GM21786 (cell line): Measurements from ENCODE around the gene ADGRL1.
"Not testable (repeated sequence)": the region's sequence is repeated elsewhere in the genome, so short reads cannot be mapped to it uniquely, and the experiment has no call there.

ENCODE experiments used
- ATAC-seq: cut with Tn5 transposase; IDR thresholded peaks from one replicate; pipeline ENCODE4 v1.9.1; 2021; ENCODE audit not compliant: unreplicated experiment

Gene ADGRL1

DNA sequence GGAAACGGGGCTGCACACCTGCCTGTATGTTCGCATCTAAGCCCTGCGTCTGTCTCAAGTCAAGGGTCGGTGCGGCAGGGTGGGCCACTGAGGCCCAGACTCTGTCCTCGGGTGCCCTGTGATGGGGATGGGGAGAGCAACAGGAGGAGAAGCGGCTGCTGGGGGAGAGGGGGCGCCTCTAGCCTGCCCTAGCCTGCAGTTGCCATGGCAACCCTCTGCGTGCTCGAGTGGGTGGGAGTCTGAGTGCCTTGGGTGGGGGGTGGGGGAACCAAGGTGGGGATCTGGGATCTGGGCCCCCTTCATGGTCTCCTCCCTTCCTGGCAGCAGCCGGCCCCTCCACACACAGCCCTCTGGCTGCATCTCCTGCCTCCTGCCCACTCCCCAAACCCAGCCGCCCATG lies 10.8 kb downstream of the ADGRL1 start:
- not testable (repeated sequence) for ATAC-seq

DNA sequence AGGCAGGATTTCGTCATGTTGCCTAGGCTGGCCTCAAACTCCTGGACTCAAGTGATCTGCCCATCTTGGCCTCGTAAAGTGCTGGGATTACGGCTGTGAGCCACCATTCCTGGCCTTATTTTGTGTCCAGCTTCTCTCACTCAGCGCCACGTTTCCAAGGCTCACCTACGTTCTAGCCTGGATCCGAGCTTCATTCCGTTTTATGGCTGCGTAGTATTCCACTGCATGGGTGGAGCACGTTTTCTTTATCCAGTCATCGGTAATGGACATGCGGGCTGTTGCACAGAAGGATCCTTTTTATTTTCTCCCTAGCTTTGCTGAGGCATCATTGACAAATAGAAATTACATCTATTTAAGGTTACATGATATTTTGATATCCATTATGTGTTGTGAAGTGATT lies 16.6 kb downstream of the ADGRL1 start:
- ATAC-seq = no peak

DNA sequence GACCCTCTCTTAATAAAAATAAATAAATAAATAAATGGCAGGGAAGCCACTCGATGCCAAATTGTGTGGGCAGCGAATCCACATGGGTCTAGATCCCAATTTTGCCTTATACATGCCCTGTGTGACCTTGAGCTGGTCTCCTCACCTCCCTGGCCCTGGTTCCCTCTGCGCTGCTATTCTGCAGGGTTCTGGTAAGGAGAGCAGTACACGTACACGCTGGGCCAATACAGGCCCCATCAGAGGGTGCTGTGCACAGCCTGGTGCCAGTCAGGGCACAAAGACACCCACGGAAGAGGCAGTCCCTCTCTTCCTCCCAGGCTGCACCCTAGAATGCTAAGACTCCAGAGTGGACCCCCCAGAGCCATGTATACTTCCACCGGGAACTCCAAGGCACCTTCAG lies 17.9 kb downstream of the ADGRL1 start:
- ATAC-seq = not testable (repeated sequence)

DNA sequence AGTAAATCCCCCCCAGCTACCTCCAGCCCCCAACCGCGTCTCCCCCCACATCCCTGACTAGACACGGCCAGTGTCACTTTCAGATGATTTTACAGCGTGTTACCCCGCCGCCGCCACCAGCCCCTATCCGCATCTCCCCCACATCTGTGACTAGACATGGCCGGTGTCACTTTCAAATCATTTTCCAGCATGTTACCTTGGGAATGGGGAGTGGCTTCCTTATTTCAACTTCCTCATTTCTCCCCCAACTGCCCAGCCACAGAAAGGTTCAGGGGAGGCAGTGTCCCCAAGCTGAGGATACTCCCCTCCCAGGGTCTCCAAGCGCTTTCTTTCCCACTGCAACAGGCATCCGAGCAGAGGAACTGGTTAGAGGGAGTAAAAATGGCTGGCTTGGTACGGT lies 18.4 kb downstream of the ADGRL1 start:
- ATAC-seq = no peak

GRCh38 chr19:14186684-14187083 lies 19.3 kb downstream of the ADGRL1 start:
- ATAC-seq = not testable (repeated sequence)

DNA sequence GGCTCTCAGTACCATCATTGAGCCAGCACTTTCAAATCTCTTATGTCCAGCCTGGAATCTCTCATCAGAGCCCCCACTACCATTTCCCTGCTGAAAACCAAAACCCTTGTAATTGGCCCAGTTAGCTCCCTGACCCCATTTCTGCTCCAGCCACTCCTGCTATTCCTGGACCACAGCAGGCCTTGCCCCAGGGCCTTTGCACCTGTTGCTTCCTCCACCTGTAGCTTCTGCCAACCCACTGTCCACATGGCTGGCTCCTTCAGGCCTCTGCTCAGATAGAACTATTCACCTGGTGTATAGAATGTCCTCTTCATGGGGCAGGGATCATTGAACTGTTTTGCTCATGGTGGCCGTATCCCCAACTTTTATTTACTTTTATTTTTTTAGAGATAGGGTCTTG lies 20.3 kb downstream of the ADGRL1 start:
- ATAC-seq = not testable (repeated sequence)

- ATAC-seq = no peak
Observed at GRCh38 chr19:14185158-14185557, 20.8 kb downstream of the ADGRL1 start.

DNA sequence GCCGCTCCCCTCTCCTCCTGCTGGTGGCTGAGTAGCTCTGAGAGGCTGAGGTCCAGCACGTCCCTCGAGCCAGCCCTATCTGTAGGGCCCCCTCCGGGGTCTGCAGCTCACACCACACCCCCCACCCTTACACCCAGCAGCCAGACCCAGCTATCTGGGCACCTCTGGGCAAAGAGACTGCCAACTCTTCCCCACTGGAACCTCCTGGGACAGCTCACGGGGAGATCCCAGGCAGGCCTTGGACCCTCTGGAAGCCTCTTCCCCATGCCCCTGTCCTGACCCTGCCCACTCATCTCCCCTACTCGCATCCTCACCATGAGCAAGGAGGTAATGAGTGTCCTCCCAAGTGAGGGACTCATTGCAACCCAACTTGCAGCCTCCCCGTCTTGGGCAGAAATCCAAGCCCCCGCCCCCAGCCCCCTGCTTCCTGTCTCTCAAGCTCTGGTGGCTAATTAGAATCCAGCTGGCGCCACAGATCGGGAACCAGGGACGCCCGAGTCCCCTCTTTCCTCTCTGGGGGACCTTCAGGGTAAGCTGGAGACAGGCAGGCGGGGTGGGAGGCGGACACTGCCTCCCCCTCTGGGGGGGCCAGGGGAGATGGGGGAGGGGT lies 22.1 kb downstream of the ADGRL1 start:
- no peak for ATAC-seq

DNA sequence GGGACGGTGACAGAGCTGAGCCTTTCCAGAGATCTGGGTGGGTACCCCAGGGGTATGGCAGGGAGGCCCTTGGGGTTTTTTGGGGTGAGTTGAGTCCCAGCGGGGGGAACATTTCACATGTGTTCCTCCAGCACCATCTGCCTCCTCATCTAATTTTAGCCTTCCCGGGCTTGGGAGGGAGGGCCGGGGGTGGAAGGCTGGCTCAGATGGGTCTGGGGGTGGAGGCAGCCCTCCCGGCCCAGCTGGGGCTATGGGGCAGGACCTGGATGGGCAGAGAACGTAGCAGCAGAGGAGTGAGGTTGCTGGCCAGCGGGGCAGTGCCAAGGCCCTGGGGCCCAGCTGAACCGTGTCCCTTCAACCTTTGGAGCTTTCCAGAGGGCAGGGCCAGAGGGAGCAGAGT lies 23.5 kb downstream of the ADGRL1 start:
- ATAC-seq = no peak

DNA sequence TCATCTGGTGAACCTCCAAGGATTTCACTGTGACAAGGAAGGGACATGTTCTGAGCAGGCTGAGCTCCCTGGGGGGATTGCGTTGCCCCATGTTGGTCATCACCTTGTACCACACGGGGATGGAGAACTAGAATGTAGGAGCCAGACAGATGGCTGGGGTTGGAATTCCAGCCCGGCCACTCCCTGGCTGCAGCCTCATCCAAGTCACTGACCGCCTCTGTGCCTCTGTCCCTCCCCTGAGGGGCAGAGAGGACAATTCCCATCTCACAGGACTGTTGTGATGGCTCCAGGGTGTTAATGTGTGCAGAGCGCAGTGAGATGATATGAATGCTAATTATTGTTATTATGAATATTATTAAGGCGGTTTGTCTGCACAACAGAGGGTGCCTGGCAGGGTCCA lies 24.1 kb downstream of the ADGRL1 start:
- ATAC-seq = no peak

DNA sequence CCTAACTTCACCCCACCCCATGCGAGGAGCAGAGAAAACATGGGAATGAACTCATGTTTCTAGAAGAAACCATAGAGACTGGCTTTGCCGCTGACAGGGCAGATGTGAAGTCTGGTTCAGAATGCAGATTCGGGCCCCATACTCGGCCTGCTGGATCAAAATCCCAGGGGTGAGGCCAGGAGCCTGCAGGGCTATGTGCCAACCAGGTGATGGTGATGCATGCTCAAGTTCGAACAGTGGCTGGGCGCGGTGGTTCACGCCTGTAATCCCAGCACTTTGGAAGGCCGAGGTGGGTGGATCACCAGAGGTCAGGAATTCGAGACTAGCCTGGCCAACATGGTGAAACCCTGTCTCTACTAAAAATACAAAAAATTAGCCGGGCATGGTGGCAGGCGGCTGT lies 24.8 kb downstream of the ADGRL1 start:
- not testable (repeated sequence) for ATAC-seq

- no peak for ATAC-seq
Observed at GRCh38 chr19:14177496-14178074, 28.4 kb downstream of the ADGRL1 start.

GRCh38 chr19:14175351-14175792 lies 30.6 kb downstream of the ADGRL1 start:
- no peak for ATAC-seq

GRCh38 chr19:14174883-14175282 lies 31.1 kb downstream of the ADGRL1 start:
- no peak for ATAC-seq

DNA sequence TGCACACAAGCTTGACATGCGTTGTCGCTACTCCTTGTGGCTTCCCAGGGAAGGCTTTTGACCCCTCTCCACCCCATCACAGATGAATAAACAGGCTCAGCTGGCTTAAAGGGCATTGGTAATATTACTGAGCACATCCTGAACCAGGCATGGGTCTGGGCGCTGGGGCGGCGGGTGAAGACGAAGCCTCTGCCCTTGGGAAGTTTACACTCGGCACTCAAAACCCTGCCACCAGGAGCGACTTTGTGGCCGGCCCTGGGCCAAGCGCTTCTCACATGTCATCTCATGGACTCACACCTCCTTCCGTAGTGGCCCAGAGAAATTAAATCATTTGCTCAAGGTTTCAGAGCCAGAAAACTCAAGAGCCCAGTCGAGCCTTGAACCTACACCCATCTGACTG lies 37.0 kb downstream of the ADGRL1 start:
- ATAC-seq = no peak

- no peak for ATAC-seq
Observed at GRCh38 chr19:14168259-14168972, 37.6 kb downstream of the ADGRL1 start.

GRCh38 chr19:14167576-14168138 lies 38.3 kb downstream of the ADGRL1 start:
- ATAC-seq = no peak

DNA sequence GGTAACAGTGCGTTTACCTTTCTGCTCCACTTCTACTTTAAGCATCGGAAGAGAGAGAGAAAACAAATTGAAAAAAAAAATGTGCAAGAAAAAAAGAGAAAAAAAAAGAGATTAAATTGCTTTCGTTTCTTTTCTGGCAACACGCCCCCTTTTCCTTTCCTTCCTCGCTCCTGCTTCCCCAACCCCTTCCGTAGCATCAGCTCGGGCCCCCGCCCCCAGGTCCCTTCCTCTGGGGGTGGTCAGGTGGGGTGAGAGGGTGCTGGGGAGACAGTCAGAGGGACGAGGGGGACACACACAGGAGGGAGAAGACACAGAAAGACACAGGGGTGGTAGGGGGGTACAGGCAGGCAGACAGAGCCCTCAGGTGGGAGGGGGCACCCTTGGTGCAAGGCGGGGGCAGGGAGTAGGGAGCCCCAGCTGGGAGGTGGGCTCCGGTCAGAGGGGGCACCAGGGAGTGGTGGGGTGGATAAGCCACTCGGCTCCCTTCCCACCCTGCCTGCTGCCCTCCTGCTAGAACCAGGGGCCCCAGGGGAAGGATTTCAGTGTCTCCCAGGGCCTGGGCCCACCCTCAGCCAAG lies 38.9 kb downstream of the ADGRL1 start:
- ATAC-seq = no peak

DNA sequence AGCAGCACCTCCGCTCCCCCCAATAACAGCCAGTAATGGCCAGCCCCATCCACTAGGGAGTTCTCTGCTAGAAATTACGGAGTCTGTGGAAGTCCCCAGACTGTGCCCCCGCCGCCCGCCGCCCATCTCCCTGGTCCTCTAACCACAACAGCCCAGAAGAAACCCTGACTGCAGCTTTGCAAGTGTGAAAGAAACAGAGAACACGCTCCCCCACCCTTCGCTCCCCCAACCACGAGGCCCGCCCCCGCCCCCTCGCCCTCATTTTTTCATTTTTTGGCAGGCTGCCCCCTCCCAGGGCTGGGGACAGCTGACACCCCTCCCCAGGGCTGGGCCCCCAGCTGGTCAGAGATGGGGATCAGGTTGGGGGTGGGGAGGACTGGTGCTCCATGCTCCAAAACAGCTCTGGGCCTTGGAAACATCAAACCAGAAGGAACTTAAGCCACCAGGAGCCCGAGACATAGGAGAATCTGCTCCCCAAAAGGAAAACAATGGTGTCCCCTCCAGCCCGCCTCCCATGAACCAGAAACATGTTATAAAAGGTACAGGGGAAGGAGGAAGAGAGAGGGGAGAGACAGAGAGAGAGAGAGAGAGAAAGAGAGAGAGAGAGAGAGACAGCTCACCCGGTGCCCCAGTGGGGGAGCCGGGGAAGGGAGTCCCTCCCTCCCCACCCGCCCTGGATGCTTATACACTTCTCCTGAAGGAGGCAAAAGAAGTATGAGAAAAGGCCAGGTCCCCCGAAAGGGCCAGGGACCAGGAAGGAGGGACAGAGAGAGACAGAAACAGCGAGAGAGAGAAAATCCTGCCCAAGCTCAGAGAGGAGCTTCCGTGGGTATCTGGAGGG lies 39.8 kb downstream of the ADGRL1 start:
- no peak for ATAC-seq

DNA sequence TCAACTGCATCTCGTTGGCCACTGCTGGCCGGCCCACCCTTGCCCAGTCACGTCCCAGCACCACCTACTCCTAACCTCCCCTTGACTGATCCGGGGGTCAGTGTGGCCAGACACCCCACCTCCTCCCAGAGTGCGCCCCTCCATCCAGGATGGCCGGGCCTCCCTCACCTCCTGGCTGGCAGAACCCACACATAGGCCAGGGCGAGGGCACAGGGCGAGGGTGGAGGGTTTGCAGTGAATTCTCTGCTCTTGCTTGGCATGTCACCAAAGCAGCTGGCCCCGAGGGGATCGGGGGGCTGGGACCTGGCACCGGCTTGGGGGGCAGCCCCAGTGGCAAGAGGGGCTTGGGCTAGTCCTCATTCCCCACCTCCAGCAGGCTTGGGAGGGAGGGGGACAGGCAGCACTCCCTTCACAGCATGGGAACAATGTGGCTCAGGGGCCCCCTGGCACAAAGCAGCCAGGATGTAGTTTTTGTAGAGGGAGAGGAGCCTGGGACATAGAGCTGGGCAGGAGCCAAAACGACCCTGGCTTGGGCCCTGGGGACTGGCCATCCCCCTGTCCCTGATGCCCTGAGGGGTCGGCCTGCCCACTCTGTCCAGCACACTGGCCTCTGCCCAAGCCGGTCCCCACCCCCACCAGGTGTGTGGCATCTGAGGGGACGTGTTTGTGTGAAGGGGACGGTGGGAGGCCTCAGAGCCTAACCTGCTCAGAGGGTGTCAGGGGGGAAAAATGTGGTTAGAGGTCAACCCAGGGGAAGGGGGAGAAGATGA lies 41.1 kb downstream of the ADGRL1 start:
- no peak for ATAC-seq
